Measurements from ENCODE around the gene ATG3. TPM values are rescaled to one million over a fixed set of nuclear protein-coding genes. Genes with fewer than 3 reads are reported as not detected.
"Not testable (repeated sequence)": the region's sequence is repeated elsewhere in the genome, so short reads cannot be mapped to it uniquely, and the experiment has no call there.

ATG3 gene
- polyA plus RNA-seq, 4 donors: 44.7 to 59.0 (median 47.6) TPM

GRCh38 chr3:112564247-112564939, 2.6 kb upstream of the ATG3 start:
- not testable (repeated sequence) for DNase-seq (ENCODE audit: low read depth in 4 of 4, low spot score in 2 of 4)

GRCh38 chr3:112561484-112561733, 353 bp downstream of the ATG3 start:
- peak in 1 of 4 donors; percentile 57 for DNase-seq (ENCODE audit: low read depth in 4 of 4, low spot score in 2 of 4)

GRCh38 chr3:112560721-112561483, 860 bp downstream of the ATG3 start:
- peak; percentile 63 to 81 (median 75) for DNase-seq (ENCODE audit: low read depth in 4 of 4, low spot score in 2 of 4)

GRCh38 chr3:112560307-112560706, 1.5 kb downstream of the ATG3 start:
- peak in 1 of 4 donors; percentile 11 for DNase-seq (ENCODE audit: low read depth in 4 of 4, low spot score in 2 of 4)

GRCh38 chr3:112557976-112558375, 3.8 kb downstream of the ATG3 start:
- DNase-seq (ENCODE audit: low read depth in 4 of 4, low spot score in 2 of 4): no peak

GRCh38 chr3:112555535-112556170, 6.1 kb downstream of the ATG3 start:
- no peak for DNase-seq (ENCODE audit: low read depth in 4 of 4, low spot score in 2 of 4)

GRCh38 chr3:112550859-112551258, 10.9 kb downstream of the ATG3 start:
- DNase-seq (ENCODE audit: low read depth in 4 of 4, low spot score in 2 of 4): no peak

- DNase-seq (ENCODE audit: low read depth in 4 of 4, low spot score in 2 of 4): no peak
Measured at GRCh38 chr3:112546216-112546759, 15.5 kb downstream of the ATG3 start.

GRCh38 chr3:112539825-112540650, 21.7 kb downstream of the ATG3 start:
- no peak for DNase-seq (ENCODE audit: low read depth in 4 of 4, low spot score in 2 of 4)

- no peak for DNase-seq (ENCODE audit: low read depth in 4 of 4, low spot score in 2 of 4)
Measured at GRCh38 chr3:112531358-112531781, 30.4 kb downstream of the ATG3 start.

- DNase-seq (ENCODE audit: low read depth in 4 of 4, low spot score in 2 of 4): no peak
Measured at GRCh38 chr3:112530573-112530972, 31.2 kb downstream of the ATG3 start.

- DNase-seq (ENCODE audit: low read depth in 4 of 4, low spot score in 2 of 4): not testable (repeated sequence)
Measured at GRCh38 chr3:112524127-112524526, 37.6 kb downstream of the ATG3 start.

- DNase-seq (ENCODE audit: low read depth in 4 of 4, low spot score in 2 of 4): peak; percentile 13 to 55 (median 22)
Measured at GRCh38 chr3:112519424-112520001, 42.2 kb downstream of the ATG3 start.

- DNase-seq (ENCODE audit: low read depth in 4 of 4, low spot score in 2 of 4): not testable (repeated sequence)
Measured at GRCh38 chr3:112518970-112519369, 42.8 kb downstream of the ATG3 start.

- no peak for DNase-seq (ENCODE audit: low read depth in 4 of 4, low spot score in 2 of 4)
Measured at GRCh38 chr3:112514527-112515128, 47.1 kb downstream of the ATG3 start.

- DNase-seq (ENCODE audit: low read depth in 4 of 4, low spot score in 2 of 4): no peak
Measured at GRCh38 chr3:112512320-112512719, 49.4 kb downstream of the ATG3 start.

GRCh38 chr3:112508860-112509259, 52.9 kb downstream of the ATG3 start:
- no peak for DNase-seq (ENCODE audit: low read depth in 4 of 4, low spot score in 2 of 4)

GRCh38 chr3:112508261-112508660, 53.5 kb downstream of the ATG3 start:
- DNase-seq (ENCODE audit: low read depth in 4 of 4, low spot score in 2 of 4): no peak

GRCh38 chr3:112505907-112506306, 55.9 kb downstream of the ATG3 start:
- DNase-seq (ENCODE audit: low read depth in 4 of 4, low spot score in 2 of 4): no peak

- no peak for DNase-seq (ENCODE audit: low read depth in 4 of 4, low spot score in 2 of 4)
Measured at GRCh38 chr3:112504123-112504522, 57.6 kb downstream of the ATG3 start.
